ENCODE measurements around the gene CTSF. TPM values are rescaled to one million over a fixed set of nuclear protein-coding genes. Genes with fewer than 3 reads are reported as not detected.

Gene CTSF
- polyA plus RNA-seq, 3 donors, result 1.5 to 3.5 (median 2.3) TPM

- Histone ChIP-seq H3K27me3 (ENCODE audit: control insufficient read depth in 2 of 2, insufficient read depth in 2 of 2, low read length in 2 of 2) (no peaks in the 10 kb centered on the region), H4K20me1 (ENCODE audit: insufficient read depth, low read length) (no peaks in the 10 kb centered on the region), H2AFZ (ENCODE audit: insufficient read depth, low read depth, low read length, poor library complexity, severe bottlenecking) (no peak overlapping the region), H3K4me1 (ENCODE audit: control insufficient read depth in 1 of 2, insufficient read depth in 2 of 2, low read length in 2 of 2) (peaks cover 21 to 24% of the 10 kb centered on the region in 2 donors), H3K4me3 (replicated peaks in 1 of 3; ENCODE audit: low read depth in 2 of 3, low read length in 3 of 3) (no peak overlapping the region), H3K9me3 (replicated peaks in 1 of 2; ENCODE audit: control insufficient read depth in 1 of 2, insufficient read depth in 1 of 2, low read length in 2 of 2) (no peaks in the 10 kb centered on the region), H3K4me2 (replicated peaks; ENCODE audit: extremely low read depth, low read length, poor library complexity, severe bottlenecking) (peak overlapping the region; percentile 23), H3K36me3 (replicated peaks in 1 of 2; ENCODE audit: control insufficient read depth in 1 of 2, insufficient read depth in 2 of 2, low read length in 2 of 2) (peaks cover 31 to 44% of the 10 kb centered on the region in 2 donors), H3K79me2 (ENCODE audit: insufficient read depth, low read length) (no peaks in the 10 kb centered on the region), H3K27ac (ENCODE audit: low read depth in 1 of 2, low read length in 2 of 2) (peak overlapping the region; percentile 5 to 17), H3K9ac (ENCODE audit: insufficient read depth, low read length, poor library complexity, severe bottlenecking) (no peak overlapping the region)
- intact Hi-C loops (cut with micrococcal nuclease), result no loop called here
- Mint-ChIP-seq H3K4me3 (no peak overlapping the region), H3K27ac (peak overlapping the region in 6 of 7 donors; percentile 20 to 83 (median 48)), H3K9me3 (no peaks in the 10 kb centered on the region), H3K4me1 (peaks cover 22% of the 10 kb centered on the region), H3K27me3 (ENCODE audit: low read depth in 3 of 3) (no peaks in the 10 kb centered on the region), H3K36me3 (peaks cover 38 to 56% of the 10 kb centered on the region in 2 donors)
- no peak for TF ChIP-seq CTCF (IDR thresholded peaks at IDR 0.05)
- no CpG with 5 or more reads among the region's 4 CpGs for WGBS (ENCODE audit: insufficient coverage)
- peak in 2 of 3 donors; percentile 29 to 46 for DNase-seq
Observed at GRCh38 chr11:66600631-66601233, 32.3 kb upstream of the CTSF start.

DNA sequence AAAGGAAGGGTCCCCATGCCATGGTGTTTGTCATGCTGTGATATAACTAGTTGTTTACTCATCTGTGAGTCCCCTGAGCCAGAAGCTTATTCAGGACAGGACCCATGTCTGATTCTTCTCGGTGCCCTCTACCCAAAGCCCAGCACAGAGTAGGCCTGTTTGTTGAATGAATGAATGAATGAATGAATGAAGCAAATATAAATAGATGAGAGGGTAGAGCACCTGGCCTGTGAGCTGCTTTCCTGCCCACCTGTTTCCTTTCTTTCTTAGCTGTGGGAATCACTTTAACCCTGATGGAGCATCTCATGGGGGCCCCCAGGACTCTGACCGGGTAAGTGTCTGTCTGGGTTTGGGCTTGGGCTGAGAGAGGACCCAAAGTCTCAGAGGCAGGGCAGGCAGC, 31.8 kb upstream of the CTSF start:
- H3K27me3 ChIP-seq (ENCODE audit: control insufficient read depth in 2 of 2, insufficient read depth in 2 of 2, low read length in 2 of 2), result no peaks in the 10 kb centered on the region
- H3K9me3 ChIP-seq (replicated peaks in 1 of 2; ENCODE audit: control insufficient read depth in 1 of 2, insufficient read depth in 1 of 2, low read length in 2 of 2), result no peaks in the 10 kb centered on the region
- H3K36me3 ChIP-seq (replicated peaks in 1 of 2; ENCODE audit: control insufficient read depth in 1 of 2, insufficient read depth in 2 of 2, low read length in 2 of 2), result peaks cover 26 to 39% of the 10 kb centered on the region in 2 donors
- H3K4me1 ChIP-seq (ENCODE audit: control insufficient read depth in 1 of 2, insufficient read depth in 2 of 2, low read length in 2 of 2), result peaks cover 21 to 29% of the 10 kb centered on the region in 2 donors
- intact Hi-C loops (cut with micrococcal nuclease), result no loop called here
- H3K4me1 Mint-ChIP-seq, result peaks cover 27% of the 10 kb centered on the region
- H3K9ac ChIP-seq (ENCODE audit: insufficient read depth, low read length, poor library complexity, severe bottlenecking), result no peak overlapping the region
- H2AFZ ChIP-seq (ENCODE audit: insufficient read depth, low read depth, low read length, poor library complexity, severe bottlenecking), result no peak overlapping the region
- H3K27ac Mint-ChIP-seq, result peak overlapping the region in 4 of 7 donors; percentile 33 to 83 (median 48)
- H3K36me3 Mint-ChIP-seq, result peaks cover 33 to 51% of the 10 kb centered on the region in 2 donors
- peak overlapping the region; percentile 5 to 17 for H3K27ac ChIP-seq (ENCODE audit: low read depth in 1 of 2, low read length in 2 of 2)
- no peak for DNase-seq
- no peaks in the 10 kb centered on the region for H4K20me1 ChIP-seq (ENCODE audit: insufficient read depth, low read length)
- WGBS (ENCODE audit: insufficient coverage), result 67% methylated on average over 1 of the region's 2 CpGs
- no peak for TF ChIP-seq CTCF (IDR thresholded peaks at IDR 0.05)
- H3K27me3 Mint-ChIP-seq (ENCODE audit: low read depth in 3 of 3), result peaks cover 0 to 1% (median 0%) of the 10 kb centered on the region in 3 donors
- no peak overlapping the region for H3K4me2 ChIP-seq (replicated peaks; ENCODE audit: extremely low read depth, low read length, poor library complexity, severe bottlenecking)
- no peak overlapping the region for H3K4me3 ChIP-seq (replicated peaks in 1 of 3; ENCODE audit: low read depth in 2 of 3, low read length in 3 of 3)
- no peaks in the 10 kb centered on the region for H3K9me3 Mint-ChIP-seq
- no peaks in the 10 kb centered on the region for H3K79me2 ChIP-seq (ENCODE audit: insufficient read depth, low read length)
- no peak overlapping the region for H3K4me3 Mint-ChIP-seq
